RCC 7860 (cell line): ENCODE measurements around the gene MRPL43.

Experiments used
- DNase-seq: peaks from one replicate; pipeline ENCODE4 v3.0.0-alpha.2; 2015; ENCODE audit warnings: low spot score
- FAIRE-seq: peaks from 2 replicates; lab custom pipeline; 2012; peaks lifted over from hg19 to GRCh38; lab: Jason Lieb, UNC

The MRPL43 gene

GRCh38 chr10:101020427-101021075 is 33.3 kb upstream of the MRPL43 start:
- no peak for FAIRE-seq
- DNase-seq: no peak

DNA sequence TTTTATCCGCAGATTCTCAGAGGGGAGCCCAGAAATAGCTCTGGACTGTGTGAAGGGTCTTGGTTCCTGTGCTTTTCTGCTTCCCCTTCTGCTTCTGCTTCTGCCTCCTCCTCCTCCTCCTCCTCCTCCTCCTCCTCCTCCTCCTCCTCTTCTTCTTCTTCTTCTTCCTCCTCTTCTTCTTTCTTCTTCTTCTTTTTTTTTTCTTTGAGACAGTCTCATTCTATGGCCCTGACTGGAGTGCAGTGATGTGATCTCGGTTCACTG is 32.1 kb upstream of the MRPL43 start:
- FAIRE-seq (no peak), DNase-seq (no peak)

- DNase-seq: peak; percentile 54
- FAIRE-seq: no peak
These were observed 31.5 kb upstream of the MRPL43 start for GRCh38 chr10:101018600-101019439.

DNA sequence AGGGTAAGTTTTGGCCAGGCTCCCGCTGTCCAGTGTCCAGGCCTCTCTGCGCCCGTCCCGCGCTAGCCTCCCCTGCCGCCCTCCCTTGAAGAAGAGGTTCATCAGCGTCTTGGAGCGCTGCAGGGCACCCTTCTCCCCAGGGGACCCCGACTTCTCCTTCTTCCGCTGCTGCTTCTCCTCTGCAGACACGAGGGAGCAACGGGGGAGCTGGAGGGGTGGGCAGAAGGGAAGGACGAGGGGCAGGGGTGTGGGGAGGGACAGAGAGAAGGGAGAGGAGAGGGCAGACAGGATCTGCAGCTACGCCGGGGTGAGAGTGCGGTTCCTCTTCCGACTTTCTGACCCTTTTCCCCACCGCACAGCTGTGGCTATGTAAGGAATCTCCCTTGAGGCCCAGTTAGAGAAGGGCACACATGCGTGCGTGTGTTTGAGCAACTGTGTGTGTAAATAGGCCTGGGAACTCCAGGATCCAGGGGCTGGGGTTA is 30.9 kb upstream of the MRPL43 start:
- FAIRE-seq: no peak
- no peak for DNase-seq

GRCh38 chr10:101016814-101017213 is 29.5 kb upstream of the MRPL43 start:
- FAIRE-seq (no peak), DNase-seq (no peak)

DNA sequence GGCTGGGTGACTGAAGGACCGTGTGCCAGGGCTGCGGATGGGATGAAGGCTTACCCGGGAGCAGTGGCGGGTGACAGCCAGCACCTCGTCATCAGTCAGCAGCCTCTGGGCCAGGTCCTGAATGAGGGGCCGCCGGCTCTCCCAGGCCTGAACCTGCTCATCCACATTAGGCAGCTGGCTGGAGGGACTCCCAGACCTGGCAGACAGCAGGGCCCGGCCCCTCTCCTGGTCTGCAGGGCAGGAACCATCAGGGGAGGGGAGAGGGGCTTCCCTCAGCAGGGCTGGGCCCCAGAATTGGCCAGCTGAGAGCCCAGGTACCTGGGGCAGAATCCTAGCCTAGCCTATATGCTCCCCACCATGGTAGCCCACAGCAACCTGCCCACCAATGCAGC is 28.3 kb upstream of the MRPL43 start:
- DNase-seq: no peak
- no peak for FAIRE-seq

DNA sequence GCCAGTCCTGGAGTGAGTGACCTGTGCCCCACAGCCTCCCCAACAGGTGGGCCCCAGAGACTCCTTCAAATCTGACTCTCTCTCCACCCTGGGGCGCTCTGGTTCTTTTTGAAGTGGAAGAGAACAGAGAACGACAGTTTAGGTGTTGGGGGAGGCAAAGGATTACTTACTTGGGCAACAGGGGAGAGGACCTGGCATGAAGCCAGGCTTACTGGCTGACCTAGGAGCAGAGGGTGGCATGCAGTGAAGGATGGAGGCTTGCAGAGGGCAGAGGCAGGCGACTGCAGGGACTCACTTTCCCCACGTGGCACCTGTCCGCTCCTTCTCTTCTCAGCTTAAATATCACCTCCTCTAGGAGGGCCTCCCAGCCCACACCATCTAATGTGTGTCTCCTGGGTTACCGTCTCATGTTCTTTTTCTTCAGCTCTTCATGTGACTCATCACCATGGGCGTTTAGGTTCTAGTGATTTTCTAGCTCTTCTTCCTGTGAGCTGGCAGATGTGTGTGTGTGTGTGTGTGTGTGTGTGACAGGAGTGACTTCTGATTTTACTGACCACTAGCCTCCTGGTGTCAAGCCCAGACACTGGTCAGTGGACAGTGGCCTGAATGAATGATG is 27.8 kb upstream of the MRPL43 start:
- DNase-seq (peak; percentile 97), FAIRE-seq (peak; percentile 87)

DNA sequence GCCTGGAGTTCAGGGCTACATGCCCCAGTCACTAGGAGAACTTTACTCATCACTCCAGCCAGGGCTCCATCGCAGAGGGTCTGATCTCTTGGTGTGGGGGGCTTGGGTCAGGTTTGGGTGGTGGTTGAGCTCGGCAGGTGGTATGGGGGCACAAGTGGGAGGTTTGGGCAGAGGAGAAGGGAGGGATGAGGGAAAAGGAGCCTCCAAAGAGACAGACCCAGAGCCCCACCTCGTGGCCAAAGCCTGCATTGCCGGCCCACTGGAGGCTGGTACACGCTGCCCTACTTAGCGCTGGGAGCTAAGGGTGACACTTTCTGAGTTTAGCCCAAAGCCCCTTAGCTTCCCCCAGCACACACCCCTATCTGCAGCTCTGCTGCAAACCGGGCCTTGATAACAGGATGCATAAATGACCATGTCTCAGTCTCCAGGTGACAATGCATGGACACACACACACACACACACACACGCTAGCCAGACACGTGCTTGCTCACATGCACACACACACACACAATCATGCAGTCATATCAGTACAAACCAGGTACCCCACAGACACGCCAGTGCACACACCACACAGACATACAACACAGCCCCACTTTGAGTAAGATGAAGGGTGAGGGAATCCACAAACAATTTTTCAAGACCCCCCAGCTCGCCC is 27.1 kb upstream of the MRPL43 start:
- DNase-seq: peak; percentile 55
- no peak for FAIRE-seq

GRCh38 chr10:101013365-101013825 is 26.1 kb upstream of the MRPL43 start:
- FAIRE-seq: no peak
- DNase-seq: no peak

DNA sequence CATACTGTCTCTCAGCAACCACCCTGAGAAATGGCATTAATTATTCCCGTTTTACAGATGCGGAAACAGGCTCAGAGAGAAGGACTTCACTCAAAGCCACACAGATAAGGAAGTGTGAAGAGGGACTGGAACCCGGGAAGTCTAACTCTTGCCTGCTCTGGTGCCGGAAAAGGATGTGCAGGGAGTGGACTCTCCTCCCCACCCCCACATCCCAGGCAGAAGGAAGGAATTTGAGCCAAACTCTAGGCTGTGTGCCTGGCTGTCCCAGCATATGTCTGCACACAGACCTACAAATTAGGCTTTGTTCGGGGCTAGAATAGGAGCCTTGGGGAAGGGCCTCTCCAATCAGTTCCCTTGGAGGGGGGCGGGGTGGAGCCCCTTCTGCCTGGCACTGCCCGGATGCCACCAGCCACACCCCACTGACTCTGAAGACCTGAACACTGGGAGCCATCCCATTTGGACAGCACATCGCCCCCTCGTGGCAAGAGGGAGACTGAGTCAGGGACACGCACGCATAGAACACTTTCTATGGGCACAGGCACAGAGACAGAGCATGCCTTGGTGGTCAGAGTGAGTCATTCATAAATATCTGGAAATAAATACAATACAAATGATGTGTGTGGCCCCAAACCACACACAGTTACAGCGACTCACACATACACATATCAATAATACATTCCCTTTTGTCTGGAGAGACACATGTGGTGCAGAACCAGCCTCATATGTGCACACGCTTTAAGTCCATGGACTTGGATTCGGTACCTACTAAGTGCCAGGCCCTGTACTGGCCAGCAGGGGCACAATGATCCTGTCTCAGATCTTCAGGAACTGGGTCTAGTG is 25.4 kb upstream of the MRPL43 start:
- FAIRE-seq (peak; percentile 86), DNase-seq (peak; percentile 93)

DNA sequence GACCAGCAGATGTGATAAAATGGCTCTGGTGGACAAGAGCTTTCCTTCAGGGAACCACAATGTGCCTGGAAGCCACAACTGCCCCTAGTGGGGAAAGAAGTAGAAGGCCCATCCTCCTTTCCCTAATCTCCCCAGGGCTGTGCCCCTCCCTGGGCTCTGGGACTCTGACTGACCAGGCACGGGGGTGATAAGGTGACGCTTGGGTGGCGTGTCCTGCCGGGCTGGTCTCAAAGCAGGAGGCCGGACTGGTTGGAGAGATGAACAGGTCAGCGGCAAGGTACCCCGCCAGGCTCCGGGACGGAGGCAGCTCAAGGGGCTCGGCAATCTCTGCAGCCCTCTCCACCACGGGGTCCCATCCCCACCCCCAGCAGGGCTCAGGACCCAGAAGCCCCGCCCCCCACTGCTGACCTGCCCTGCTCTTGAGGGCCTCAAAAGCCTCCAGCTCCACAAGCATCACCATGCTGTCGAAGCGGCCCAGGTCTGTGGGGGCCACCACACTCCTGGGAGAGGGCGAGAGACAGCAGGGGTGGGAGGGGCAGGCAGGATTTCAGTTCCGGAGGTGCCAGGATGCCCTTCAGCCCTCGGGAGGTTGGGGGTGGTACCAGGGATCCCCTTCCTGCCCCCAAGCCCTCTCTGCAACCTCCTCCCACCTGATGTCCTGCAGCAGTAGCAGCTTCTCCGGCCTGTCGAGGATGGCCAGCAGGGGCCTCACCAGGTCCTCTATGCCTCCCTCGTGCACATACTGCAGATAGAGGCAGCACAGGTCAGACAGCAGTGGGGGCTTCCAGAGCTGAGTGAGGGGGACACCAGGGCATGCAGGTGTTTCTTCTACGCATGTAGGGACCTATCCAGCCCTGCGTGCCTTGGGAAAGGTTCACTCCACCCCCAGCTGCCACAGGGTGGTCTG is 24.5 kb upstream of the MRPL43 start:
- FAIRE-seq: no peak
- no peak for DNase-seq

DNA sequence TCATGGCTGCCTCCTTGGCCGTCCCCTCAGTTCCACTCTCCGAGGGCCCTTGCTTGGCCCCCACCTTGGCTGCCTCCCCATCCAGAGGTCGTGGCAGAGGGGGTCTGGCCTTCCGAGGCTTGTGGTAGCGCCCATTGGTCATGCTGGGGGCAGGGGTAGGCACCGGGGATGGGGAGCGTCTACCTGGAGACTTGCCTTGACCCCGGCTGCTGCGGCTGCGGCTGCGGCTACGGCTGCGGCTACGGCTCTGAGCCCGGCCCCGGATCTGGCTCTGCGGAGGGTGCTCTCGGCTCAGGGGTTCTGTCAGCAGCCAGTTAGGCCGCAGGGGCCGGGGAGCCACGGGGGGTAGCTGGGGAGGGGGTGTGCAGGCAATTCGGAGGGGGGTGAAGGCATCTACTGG is 23.0 kb upstream of the MRPL43 start:
- FAIRE-seq (no peak), DNase-seq (no peak)

DNA sequence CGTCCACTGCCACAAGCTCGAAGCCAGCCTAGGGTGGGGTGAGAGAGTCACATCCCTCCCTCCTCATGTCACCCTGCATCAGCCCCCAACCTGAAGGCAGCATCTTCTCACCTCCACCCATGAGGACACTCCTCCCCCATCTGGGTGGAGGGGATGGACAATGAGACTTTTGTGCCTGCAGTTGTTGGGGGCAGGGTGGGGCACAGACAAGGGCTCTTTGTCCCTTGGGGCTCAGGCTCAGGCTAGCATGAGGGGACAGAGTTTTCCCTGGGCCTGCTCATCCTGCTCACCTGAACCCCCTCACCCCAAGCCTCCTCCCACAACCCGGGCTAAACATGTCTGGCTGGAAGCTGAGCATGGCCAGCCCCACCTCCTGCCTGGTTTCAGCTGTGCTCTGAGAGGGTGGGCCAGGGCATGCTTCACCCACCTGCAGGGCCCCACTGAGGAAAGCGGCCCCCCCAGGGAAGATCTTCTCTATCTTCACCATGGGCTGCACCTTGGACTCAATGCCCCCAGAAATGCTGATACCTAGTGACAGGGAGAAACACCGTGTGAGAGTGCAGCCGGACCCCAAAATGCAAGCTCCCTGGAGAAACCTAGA is 21.6 kb upstream of the MRPL43 start:
- DNase-seq (no peak), FAIRE-seq (no peak)

DNA sequence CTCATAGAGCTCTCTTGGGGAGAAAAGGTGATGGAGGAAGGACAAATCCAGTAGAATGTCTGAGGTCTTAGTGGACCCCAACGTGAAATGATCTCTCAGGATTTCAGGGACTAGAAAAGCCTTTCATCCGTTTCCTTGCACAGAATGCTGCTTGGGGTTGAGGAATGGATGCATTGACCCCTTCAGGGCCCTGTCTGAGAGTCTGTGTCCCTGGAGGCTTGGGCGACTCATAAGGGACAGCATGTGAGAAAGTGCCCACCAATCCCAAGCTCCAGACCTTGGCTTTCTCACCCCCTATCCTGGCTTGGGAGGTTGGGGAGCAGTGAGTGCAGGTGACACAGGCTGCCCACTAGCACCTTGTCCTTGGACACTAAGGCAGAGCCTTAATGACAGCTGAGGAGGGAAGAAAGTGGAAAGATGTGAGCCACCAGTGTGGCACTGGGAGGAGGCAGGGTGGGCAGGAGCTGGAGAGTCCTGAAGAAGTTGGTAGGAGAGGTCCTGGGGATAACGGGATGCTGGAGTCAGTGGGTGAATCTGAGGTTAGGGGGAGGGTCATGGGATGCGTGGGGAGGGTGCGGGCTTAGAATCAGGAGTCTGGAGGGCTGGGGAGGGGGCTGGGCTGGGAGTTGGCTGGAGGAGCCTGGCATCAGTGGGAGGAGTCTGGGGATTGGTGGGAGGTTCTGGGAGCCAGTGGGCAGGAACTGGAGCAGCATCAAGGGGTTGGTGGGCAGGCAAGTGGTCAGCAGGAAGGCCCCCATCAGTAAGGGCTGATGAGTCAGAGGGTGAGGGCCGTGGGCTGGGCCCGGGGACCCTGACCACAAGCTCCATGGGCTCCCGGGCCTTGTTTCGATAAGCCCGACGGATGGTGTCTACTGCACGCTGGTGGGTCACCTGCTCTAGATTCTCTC is 20.9 kb upstream of the MRPL43 start:
- FAIRE-seq: no peak
- DNase-seq: no peak

DNA sequence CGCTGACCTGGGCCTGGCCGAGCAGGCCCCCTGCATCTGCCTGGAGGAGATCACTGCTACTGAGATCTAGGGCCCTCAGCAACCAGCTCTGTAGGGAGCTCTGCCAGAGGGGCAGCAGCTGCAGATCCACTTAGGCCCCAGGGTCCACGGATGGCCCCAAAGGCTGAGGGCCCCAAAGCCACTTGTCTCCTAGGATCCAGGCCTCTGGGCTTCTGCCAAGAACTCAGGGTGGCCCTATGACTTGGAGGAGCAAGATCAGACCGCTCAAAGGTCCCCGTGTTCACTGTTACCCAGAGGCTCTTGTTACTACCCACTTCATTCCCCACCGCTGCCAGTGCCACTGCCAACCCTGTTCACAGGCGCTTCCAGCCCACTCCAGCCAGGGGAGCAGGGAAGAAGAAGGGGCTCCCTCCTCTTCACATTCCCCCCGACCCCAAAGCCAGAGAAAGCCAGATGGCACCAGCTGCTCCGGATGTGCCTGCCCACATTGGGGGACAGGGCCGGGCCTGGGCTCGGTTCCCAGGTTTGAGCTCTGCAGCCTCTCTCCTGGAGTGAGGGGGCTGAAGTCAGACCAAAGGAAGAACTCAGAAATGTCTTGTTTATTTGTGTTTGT is 19.9 kb upstream of the MRPL43 start:
- DNase-seq (no peak), FAIRE-seq (no peak)

GRCh38 chr10:101006593-101007098 is 19.3 kb upstream of the MRPL43 start:
- DNase-seq: no peak
- no peak for FAIRE-seq

GRCh38 chr10:101005869-101006567 is 18.7 kb upstream of the MRPL43 start:
- DNase-seq: no peak
- no peak for FAIRE-seq
